ENCODE results near the gene KYAT1. TPM values are rescaled to one million over a fixed set of nuclear protein-coding genes. Genes with fewer than 3 reads are reported as not detected.

KYAT1 gene
- total and polyA plus RNA-seq, 2 donors from 2014 or later: 5.1 to 17.0 TPM

- TF ChIP-seq CTCF (IDR thresholded peaks at IDR 0.05; ENCODE audit: borderline replicate concordance, extremely low read depth, insufficient read depth): no peak
- DNase-seq: no peak
- Histone ChIP-seq H3K4me1 (ENCODE audit: control insufficient read depth in 2 of 3, insufficient read depth in 2 of 3, low read depth in 1 of 3, low read length in 3 of 3) (peaks cover 0 to 3% (median 0%) of the 10 kb centered on the region in 3 donors), H3K36me3 (ENCODE audit: control insufficient read depth in 2 of 3, insufficient read depth in 3 of 3, low read length in 3 of 3) (no peaks in the 10 kb centered on the region), H3K27ac (ENCODE audit: low read depth in 2 of 2, low read length in 2 of 2) (no peak overlapping the region), H3K9me3 (ENCODE audit: control insufficient read depth in 2 of 3, insufficient read depth in 1 of 3, low read length in 3 of 3) (no peaks in the 10 kb centered on the region), H3K27me3 (ENCODE audit: control insufficient read depth, insufficient read depth, low read length) (no peaks in the 10 kb centered on the region), H3K9ac (ENCODE audit: low read length in 3 of 3) (no peak overlapping the region), H3K4me3 (ENCODE audit: low read length in 3 of 3) (no peak overlapping the region)
- FAIRE-seq: no peak
- intact Hi-C loops (cut with DNase I): no loop called here
These were observed 19.6 kb upstream of the KYAT1 start for GRCh38 chr9:128901379-128901778.

GRCh38 chr9:128899566-128900322, 18.0 kb upstream of the KYAT1 start:
- no peak overlapping the region for H3K27ac ChIP-seq (ENCODE audit: low read depth in 2 of 2, low read length in 2 of 2)
- H3K9me3 ChIP-seq (ENCODE audit: control insufficient read depth in 2 of 3, insufficient read depth in 1 of 3, low read length in 3 of 3): no peaks in the 10 kb centered on the region
- intact Hi-C loops (cut with DNase I): no loop called here
- no peak overlapping the region for H3K9ac ChIP-seq (ENCODE audit: low read length in 3 of 3)
- H3K36me3 ChIP-seq (ENCODE audit: control insufficient read depth in 2 of 3, insufficient read depth in 3 of 3, low read length in 3 of 3): peaks cover 0 to 5% (median 0%) of the 10 kb centered on the region in 3 donors
- no peak overlapping the region for H3K4me3 ChIP-seq (ENCODE audit: low read length in 3 of 3)
- DNase-seq (no peak), FAIRE-seq (no peak)
- no peaks in the 10 kb centered on the region for H3K27me3 ChIP-seq (ENCODE audit: control insufficient read depth, insufficient read depth, low read length)
- H3K4me1 ChIP-seq (ENCODE audit: control insufficient read depth in 2 of 3, insufficient read depth in 2 of 3, low read depth in 1 of 3, low read length in 3 of 3): peaks cover 0 to 3% (median 0%) of the 10 kb centered on the region in 3 donors
- no peak for TF ChIP-seq CTCF (IDR thresholded peaks at IDR 0.05; ENCODE audit: borderline replicate concordance, extremely low read depth, insufficient read depth)

GRCh38 chr9:128898845-128899565, 17.3 kb upstream of the KYAT1 start:
- Histone ChIP-seq H3K36me3 (ENCODE audit: control insufficient read depth in 2 of 3, insufficient read depth in 3 of 3, low read length in 3 of 3) (peaks cover 0 to 5% (median 0%) of the 10 kb centered on the region in 3 donors), H3K4me1 (ENCODE audit: control insufficient read depth in 2 of 3, insufficient read depth in 2 of 3, low read depth in 1 of 3, low read length in 3 of 3) (peaks cover 0 to 3% (median 0%) of the 10 kb centered on the region in 3 donors)

More at GRCh38 chr9:128898845-128899565, 17.3 kb upstream of the KYAT1 start:
- no peaks in the 10 kb centered on the region for H3K27me3 ChIP-seq (ENCODE audit: control insufficient read depth, insufficient read depth, low read length)
- intact Hi-C loops (cut with DNase I): no loop called here
- FAIRE-seq (no peak), DNase-seq (no peak)
- no peak overlapping the region for H3K9ac ChIP-seq (ENCODE audit: low read length in 3 of 3)
- H3K27ac ChIP-seq (ENCODE audit: low read depth in 2 of 2, low read length in 2 of 2): no peak overlapping the region
- no peak overlapping the region for H3K4me3 ChIP-seq (ENCODE audit: low read length in 3 of 3)
- TF ChIP-seq CTCF (IDR thresholded peaks at IDR 0.05; ENCODE audit: borderline replicate concordance, extremely low read depth, insufficient read depth): no peak
- H3K9me3 ChIP-seq (ENCODE audit: control insufficient read depth in 2 of 3, insufficient read depth in 1 of 3, low read length in 3 of 3): no peaks in the 10 kb centered on the region
